GM12874 (cell line): Measurements from ENCODE around the gene IDE.
A peak's percentile ranks its signal among the peaks of the same experiment; 100 is the strongest.

Source experiments
- CTCF ChIP-seq: IDR thresholded peaks from 2 replicates; pipeline ENCODE4 v1.5.1; 2011; ENCODE audit warnings: low read depth, mild to moderate bottlenecking, control low read depth, low read length, moderate library complexity; ENCODE audit not compliant: insufficient read depth

IDE gene

DNA sequence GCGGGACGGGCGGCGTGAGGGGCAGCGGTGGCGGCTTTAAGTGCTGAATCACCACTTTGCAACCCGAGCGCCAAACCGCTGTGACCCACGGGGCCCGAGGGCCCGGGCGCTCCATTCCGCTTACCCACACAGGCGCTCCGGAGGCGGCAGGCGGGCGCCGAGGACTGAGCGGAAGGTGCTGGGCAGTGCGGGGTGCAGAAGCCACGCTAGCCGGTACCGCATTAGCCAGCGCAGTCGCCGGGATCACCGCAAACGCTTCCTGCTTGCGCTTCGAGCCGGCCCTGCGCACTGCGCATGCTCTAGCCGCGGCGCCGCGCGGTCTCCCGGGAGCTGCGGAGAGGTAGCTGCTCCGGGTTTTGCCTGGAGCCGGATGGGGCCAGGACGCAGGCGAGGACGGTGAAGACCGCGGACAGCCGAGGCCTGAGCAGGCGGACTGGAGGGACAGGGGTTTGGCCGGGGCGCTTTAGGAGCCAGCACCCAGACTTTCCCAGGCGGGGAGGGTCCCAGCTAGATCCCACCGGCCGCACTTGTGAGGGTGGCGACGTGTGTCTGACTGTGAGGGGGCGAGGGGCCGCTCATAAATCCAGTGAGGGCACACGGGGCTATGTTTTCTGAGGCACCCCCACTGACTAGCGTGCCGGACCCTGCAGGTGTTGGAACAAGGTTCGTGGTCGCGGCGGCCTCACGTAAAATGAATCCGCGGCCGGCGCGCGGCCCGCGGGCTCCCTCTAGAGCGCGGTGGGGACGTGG, at the start of gene IDE:
TSS of gene IDE (minus strand) at position 296 of the 750 bp plus-strand sequence. CDS start at position 222, 74 bp downstream.
- peak; percentile 95 for TF ChIP-seq CTCF

- TF ChIP-seq CTCF: no peak
These were observed 45.5 kb upstream of the IDE start for GRCh38 chr10:92619368-92619767.

DNA sequence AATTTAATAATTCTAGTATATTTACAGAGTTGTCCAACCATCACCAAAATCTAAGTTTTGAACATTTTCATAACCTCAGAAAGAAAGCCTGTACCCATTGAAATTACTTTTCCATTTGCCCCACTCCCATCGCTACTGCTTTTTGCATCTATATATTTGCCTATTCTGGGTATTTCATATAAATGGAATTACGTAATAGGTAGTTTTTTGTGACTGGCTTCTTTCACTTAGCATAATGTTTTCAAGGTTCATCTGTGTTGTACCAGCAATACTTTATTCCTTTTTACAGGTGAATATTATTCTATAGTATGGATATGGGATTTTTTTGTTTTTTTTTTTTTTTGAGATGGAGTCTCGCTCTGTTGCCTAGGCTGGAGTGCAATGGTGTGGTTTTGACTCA, 41.6 kb upstream of the IDE start:
- TF ChIP-seq CTCF: no peak

DNA sequence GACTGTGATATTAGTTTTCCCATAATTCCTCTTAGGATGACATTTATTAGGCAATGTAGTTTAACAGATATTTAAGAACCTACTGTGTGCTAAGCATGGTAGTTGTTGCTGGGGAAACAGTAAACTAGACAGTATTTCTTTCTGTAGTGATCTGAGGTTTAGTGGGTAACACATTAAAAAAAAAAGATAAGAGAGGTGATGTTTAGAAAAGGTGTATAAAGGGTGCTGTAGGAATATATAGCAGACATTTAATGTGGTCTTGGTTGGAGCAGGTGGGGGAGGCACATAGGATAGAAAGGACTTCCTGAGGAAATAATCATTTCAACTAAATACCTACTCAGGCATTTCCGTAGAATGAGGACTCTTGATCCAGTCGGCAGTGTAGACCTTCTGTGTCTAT, 30.9 kb upstream of the IDE start:
- no peak for TF ChIP-seq CTCF

GRCh38 chr10:92598321-92598720, 24.4 kb upstream of the IDE start:
- TF ChIP-seq CTCF: no peak

GRCh38 chr10:92595505-92595904, 21.6 kb upstream of the IDE start:
- no peak for TF ChIP-seq CTCF

DNA sequence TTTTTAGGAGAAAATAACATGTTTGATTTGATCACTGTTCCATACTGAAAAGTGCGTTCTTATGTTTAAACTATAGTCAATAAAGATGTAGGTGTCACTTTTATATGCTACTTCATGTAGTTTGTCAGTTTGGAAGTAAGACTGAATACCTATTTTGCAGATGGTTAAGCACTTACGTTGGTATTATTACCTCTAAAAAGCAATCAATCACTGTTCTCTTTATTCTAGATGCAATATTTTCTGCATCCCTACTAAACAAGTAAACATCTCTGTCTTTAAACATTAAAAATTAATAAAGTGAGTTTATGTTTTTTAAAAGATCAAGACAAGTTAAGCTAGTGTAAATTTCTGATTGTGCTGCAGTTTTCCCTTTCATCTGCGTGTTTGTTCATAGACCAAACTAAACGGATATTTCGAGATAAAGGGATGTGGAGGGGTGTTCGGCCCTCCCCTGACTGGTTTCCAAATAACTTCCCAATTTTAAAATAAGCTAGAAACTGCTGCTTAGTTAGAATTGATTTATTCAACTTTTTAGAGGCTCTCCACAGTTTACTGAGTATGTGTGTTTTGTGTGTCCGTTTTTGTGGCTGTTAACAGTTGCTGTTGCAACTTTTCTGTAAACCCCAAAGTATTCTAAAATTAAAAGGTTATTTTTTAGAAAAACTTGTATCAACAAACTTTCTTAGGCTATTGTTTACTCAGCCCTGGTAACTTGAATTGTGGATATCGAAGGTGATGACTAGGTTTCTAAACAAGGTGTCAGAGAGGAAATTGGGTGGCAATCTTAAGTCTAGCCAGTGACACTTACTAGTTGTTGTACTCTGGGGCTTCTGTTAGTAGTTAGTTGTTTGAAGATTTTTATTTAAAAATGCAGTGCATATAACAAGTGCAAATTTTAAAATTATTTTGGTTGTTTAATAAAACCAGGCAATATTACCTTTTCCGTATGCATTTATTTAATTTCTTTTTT, 20.0 kb upstream of the IDE start:
- no peak for TF ChIP-seq CTCF
